Activated CD4-positive, alpha-beta T cell treated with anti-CD3 and anti-CD28 coated beads, Interleukin-2, amount 10 ng/mL, durations not matched to agents 7 days and 5 days (primary cell): Measurements from ENCODE around the gene CLCN4. TPM values are rescaled to one million over a fixed set of nuclear protein-coding genes. Genes with fewer than 3 reads are reported as not detected.
A peak's percentile ranks its signal among the peaks of the same experiment; 100 is the strongest.

Experiments used
- CTCF ChIA-PET: fragments of 350-600 bp; sonication (Branson Sonifier 250); formaldehyde crosslinking; loops from one replicate; lab custom pipeline; 2021; ENCODE audit warnings: antibody characterized with exemption; lab: Charles Lee
- POLR2A ChIA-PET: fragments of 350-600 bp; sonication (Branson Sonifier 250); formaldehyde crosslinking; loops from one replicate; lab custom pipeline; 2021; ENCODE audit warnings: antibody characterized with exemption; lab: Charles Lee
- DNase-seq: peaks from one replicate; pipeline ENCODE4 v3.0.0-alpha.2; 2020
- H3K27ac Mint-ChIP-seq: one replicate; pipeline ENCODE4 v1.8.0; 2021; ENCODE audit warnings: mild to moderate bottlenecking, moderate library complexity, mixed read lengths
- H3K27me3 Mint-ChIP-seq: one replicate; pipeline ENCODE4 v1.8.0; 2021; ENCODE audit warnings: mixed read lengths
- H3K36me3 Mint-ChIP-seq: one replicate; pipeline ENCODE4 v1.8.0; 2021; ENCODE audit warnings: low read depth, mixed read lengths
- H3K4me1 Mint-ChIP-seq: one replicate; pipeline ENCODE4 v1.8.0; 2021; ENCODE audit warnings: mixed read lengths
- H3K4me3 Mint-ChIP-seq: one replicate; pipeline ENCODE4 v1.8.0; 2021; ENCODE audit warnings: mild to moderate bottlenecking, moderate library complexity, mixed read lengths
- H3K9me3 Mint-ChIP-seq: one replicate; pipeline ENCODE4 v1.8.0; 2021; ENCODE audit warnings: mixed read lengths
- total RNA-seq, 2 experiments: library from RNA; stranded (reverse); gene quantifications; one replicate each; pipeline ENCODE4 v1.2.3, GENCODE V29; 2021

The CLCN4 gene
- not detected for total RNA-seq

DNA sequence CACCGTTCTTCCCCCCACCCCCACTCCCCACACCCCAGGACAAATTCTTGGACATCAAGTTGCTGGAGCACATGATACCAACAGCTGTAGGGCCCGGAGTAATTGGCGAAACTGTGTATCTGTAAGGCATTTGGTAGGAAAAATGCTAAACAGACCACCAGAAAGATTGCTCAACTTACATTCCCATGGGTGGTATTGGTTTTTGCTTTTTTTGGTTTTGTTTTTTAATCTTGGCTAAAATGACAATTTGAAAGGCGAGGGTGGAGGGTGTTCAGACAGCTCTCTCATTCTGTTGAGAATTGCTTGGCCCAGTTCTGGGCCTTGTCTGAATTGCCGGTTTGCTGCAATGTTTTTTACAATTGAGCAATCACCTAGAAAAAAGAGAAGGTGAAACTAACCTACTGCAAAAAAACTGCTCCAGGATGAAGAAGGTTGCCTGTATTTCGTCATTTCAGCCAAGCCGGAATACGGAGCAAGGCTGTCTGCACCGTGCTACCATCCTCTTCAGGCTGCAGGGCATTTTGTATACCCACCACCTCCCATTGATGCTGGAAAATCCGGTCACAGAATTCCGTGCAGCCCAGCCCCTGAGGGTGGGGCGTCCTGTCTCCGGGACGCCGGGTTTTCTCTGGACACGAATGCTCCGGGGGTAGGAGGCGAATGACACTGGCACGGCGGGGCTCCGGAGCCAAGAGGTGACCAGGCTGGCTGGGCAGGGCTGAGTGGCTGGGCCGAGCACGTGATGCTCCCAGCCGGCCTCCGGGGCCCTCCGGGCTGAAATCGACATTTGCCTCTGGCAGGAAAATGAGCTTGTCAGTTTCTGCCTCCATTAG lies at the start of gene CLCN4:
TSS of gene CLCN4 (plus strand) at position 777 of the 833 bp plus-strand sequence. CDS start 28,058 bp downstream, outside the sequence.
- Mint-ChIP-seq H3K4me3 (no peak within 1 kb of the TSS), H3K27me3 (peaks cover 47% of the 10 kb centered on the region), H3K9me3 (no peaks in the 10 kb centered on the region), H3K4me1 (peaks cover 3% of the 10 kb centered on the region), H3K27ac (no peak within 1 kb of the TSS), H3K36me3 (no peaks in the 10 kb centered on the region)
- POLR2A ChIA-PET, result no interaction called here
- DNase-seq, result no peak
- CTCF ChIA-PET, result no interaction called here

DNA sequence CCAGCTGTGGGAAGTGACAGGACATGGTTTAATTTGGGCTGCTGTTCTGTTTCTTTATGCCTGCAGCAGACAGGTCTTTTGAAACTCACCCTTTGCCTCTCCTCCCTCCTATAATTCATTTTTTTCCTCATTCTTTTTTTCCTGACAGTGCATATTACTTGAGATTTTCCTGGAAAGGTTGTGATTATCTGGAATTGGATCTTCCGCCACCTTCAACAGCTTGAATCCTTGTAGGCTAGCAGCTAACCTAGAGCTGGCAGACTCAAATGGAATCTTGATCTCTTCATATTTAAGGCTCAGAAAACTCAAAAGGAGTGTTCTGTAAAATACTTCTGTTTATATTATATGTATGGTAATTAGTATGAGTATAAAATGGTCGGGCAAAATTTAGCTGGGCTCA lies 49.3 kb upstream of the CLCN4 start:
- Mint-ChIP-seq H3K27ac (peak overlapping the region; percentile 84), H3K9me3 (no peaks in the 10 kb centered on the region), H3K4me3 (no peak overlapping the region), H3K27me3 (no peaks in the 10 kb centered on the region), H3K4me1 (peaks cover 54% of the 10 kb centered on the region), H3K36me3 (peaks cover 11% of the 10 kb centered on the region)
- no peak for DNase-seq
- ChIA-PET POLR2A (no interaction called here), CTCF (interaction anchor here (4.9 kb wide), 1 partner anchor 11 kb away, joined by 35 read pairs; no protein-coding TSS in a partner anchor)

DNA sequence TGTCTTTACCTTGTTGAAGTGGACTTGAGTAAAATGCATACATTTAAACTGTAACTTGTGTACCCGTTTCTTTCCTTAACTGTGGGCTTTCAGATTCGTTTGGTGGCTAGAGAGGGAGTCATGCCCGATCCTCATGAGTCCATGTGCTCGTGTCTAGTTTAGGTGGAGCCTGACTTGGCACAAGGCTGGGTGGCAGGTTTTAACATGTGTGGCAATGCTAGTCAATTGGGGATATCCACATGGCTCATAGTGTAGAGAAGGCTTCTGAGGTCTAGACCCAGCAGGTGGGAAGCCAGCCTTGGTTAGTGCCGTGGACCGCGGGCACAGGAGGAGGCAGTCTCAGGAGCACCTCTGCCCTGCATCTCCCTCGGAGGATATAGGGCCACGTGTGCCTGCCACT lies 48.5 kb upstream of the CLCN4 start:
- Mint-ChIP-seq H3K9me3 (no peaks in the 10 kb centered on the region), H3K4me3 (no peak overlapping the region), H3K36me3 (peaks cover 8% of the 10 kb centered on the region), H3K27me3 (no peaks in the 10 kb centered on the region), H3K27ac (no peak overlapping the region), H3K4me1 (peaks cover 56% of the 10 kb centered on the region)
- CTCF ChIA-PET, result interaction anchor here (4.9 kb wide), 1 partner anchor 11 kb away, joined by 35 read pairs; no protein-coding TSS in a partner anchor
- DNase-seq, result no peak
- POLR2A ChIA-PET, result no interaction called here

DNA sequence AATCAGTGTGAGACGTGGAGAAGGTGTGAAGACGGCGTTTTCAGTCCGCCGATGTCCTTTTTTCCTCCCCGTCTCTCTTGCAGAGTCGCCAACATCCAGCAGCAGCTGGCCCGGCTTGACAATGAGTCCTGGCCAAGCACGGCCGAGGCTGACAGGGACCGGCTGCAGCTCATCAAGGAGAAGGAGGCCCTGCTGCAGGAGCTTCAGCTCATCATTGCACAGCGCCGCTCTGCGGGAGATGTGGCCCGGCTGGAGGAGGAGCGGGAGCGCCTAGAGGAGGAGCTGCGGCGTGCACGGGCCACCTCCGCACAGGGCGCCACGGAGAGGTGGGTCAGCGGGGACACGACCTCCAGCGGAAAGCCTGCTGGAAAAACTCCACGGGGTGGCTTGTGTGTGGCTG lies 47.1 kb upstream of the CLCN4 start:
- Mint-ChIP-seq H3K4me3 (no peak overlapping the region), H3K36me3 (peaks cover 8% of the 10 kb centered on the region), H3K4me1 (peaks cover 56% of the 10 kb centered on the region), H3K9me3 (no peaks in the 10 kb centered on the region), H3K27ac (no peak overlapping the region), H3K27me3 (no peaks in the 10 kb centered on the region)
- DNase-seq, result no peak
- CTCF ChIA-PET, result interaction anchor here (1.5 to 4.9 kb wide), 3 partner anchors 9 to 112 kb away, joined by 5 to 35 read pairs (median 6); no protein-coding TSS in a partner anchor
- POLR2A ChIA-PET, result no interaction called here

DNA sequence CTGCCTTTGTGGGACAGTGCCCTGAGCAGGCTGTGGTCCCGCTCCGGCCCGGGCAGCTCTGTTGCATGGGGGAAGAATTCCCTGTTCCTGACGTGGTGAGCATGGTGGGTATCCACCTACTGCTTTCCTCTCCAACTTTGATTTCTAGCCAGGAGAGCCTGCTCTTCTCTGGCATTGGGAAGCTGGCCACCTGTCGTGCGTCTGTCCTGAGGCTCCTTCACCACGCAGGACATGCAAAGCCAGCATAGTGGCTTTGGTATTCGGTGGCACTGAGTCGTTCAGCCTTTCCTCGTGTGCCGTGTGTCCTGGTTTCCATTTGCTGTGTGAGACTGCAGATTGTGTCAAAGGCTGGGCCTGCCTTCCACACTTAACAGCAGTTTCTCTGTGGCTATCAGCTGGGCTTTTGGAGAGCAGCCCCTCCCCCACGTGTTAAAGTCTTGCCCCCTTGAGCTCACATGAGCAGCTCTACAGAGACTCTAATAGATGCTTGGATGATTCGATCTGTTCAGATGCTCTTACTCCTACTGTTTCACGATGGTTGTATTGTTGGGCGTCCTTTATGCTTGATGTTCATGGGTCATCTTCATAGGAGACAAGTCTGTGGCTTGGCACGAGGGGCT lies 46.3 kb upstream of the CLCN4 start:
- peaks cover 8% of the 10 kb centered on the region for H3K36me3 Mint-ChIP-seq
- POLR2A ChIA-PET, result no interaction called here
- H3K9me3 Mint-ChIP-seq, result no peaks in the 10 kb centered on the region
- H3K4me1 Mint-ChIP-seq, result peaks cover 53% of the 10 kb centered on the region
- H3K27me3 Mint-ChIP-seq, result no peaks in the 10 kb centered on the region
- CTCF ChIA-PET, result interaction anchor here (0.7 to 4.9 kb wide), 8 partner anchors 8 to 113 kb away, joined by 3 to 35 read pairs (median 4); no protein-coding TSS in a partner anchor
- DNase-seq, result no peak
- peak overlapping the region; percentile 92 for H3K27ac Mint-ChIP-seq
- peak overlapping the region; percentile 7 for H3K4me3 Mint-ChIP-seq

DNA sequence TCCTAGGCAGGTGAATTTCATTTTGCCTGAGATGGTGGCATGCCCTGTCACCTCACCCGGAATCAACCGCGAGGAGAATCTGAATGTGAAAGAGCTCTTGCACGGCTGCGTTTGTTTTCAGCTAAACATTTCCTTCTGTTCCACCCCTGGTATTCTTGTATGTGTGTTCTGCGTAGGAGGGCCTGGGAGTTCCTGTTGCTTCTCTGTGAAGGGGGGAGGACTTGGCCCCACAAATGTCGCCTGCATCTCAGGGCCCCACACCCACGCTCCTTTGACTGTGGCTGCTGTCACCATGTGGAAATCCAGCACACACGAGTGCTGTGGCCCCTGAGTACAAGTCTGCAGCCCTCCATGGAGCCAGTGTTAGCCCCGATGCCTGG lies 45.8 kb upstream of the CLCN4 start:
- H3K36me3 Mint-ChIP-seq, result peaks cover 8% of the 10 kb centered on the region
- CTCF ChIA-PET, result interaction anchor here (0.8 to 4.9 kb wide), 7 partner anchors 8 to 113 kb away, joined by 3 to 35 read pairs (median 3); no protein-coding TSS in a partner anchor

DNA sequence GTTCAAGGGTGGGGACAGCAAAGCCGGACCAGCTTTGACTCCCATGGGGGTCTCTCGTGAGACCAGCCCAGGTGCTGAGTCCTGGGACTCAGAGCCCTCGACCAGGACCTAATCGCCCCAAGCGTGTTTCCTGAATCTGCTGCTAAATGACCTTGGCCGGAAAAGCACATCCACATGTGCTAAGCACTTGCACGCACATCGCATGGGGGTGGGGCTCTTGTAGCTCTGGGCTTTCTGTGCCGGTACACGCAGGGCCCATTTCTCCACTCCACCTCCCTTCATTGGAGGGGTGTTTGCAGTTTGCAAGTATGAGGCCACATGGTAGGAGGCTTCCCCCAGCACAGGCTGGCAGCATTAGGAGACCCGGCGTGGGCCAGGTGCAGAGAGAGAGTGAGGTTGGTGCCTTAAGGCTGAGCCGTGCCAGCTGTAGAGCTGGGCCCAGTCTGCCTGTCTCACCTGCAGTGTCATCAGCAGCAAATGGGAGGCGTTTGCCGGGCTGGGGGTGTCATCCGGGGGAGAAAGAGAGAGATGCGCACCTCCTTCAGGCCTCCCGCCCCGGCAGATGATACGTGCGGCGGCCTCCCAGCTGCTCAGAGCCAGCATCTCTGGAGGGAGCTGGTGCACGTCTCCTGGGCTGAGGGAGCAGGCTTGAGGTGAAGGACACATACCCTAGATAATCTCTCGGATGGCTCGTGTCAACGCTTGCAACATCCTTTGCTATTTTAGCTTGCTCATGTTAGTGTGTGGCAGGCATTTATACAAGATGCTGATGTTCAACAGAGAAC lies 45.2 kb upstream of the CLCN4 start:
- peaks cover 45% of the 10 kb centered on the region for H3K4me1 Mint-ChIP-seq

More for the DNA sequence above, 45.8 kb upstream of the CLCN4 start:
- Mint-ChIP-seq H3K9me3 (no peaks in the 10 kb centered on the region), H3K4me1 (peaks cover 49% of the 10 kb centered on the region), H3K27ac (peak overlapping the region; percentile 92), H3K4me3 (peak overlapping the region; percentile 7), H3K27me3 (no peaks in the 10 kb centered on the region)
- POLR2A ChIA-PET, result no interaction called here
- DNase-seq, result peak; percentile 22

DNA sequence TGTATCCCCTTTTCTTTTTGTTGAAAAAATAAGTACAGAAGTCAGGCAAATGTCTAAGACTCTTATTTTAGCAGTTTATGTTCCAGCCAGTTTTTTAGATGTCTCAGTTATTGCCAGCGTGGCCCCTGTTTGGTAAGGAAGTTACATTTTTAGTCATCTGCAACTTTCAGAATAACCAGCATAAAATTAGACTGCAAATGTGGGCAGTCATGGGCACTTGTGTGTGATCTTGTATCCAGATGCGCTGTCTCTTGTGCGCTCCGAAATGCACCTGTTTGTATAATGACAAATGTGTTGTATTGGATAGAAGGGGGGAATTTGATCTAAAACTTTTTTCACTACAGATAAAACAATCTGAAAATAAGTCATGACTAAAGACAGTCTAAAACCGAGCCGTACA lies 44.3 kb upstream of the CLCN4 start:
- no peak for DNase-seq
- no peak overlapping the region for H3K27ac Mint-ChIP-seq
- H3K9me3 Mint-ChIP-seq, result no peaks in the 10 kb centered on the region
- H3K4me3 Mint-ChIP-seq, result no peak overlapping the region
- ChIA-PET POLR2A (no interaction called here), CTCF (interaction anchor here (2.8 kb wide), 1 partner anchor 116 kb away, joined by 11 read pairs; no protein-coding TSS in a partner anchor)
- no peaks in the 10 kb centered on the region for H3K27me3 Mint-ChIP-seq
- H3K4me1 Mint-ChIP-seq, result peaks cover 38% of the 10 kb centered on the region
- H3K36me3 Mint-ChIP-seq, result peaks cover 8% of the 10 kb centered on the region

More for the DNA sequence above, 45.2 kb upstream of the CLCN4 start:
- ChIA-PET CTCF (interaction anchor here (0.8 to 4.9 kb wide), 7 partner anchors 7 to 114 kb away, joined by 3 to 35 read pairs (median 3); no protein-coding TSS in a partner anchor), POLR2A (no interaction called here)
- Mint-ChIP-seq H3K27me3 (no peaks in the 10 kb centered on the region), H3K4me3 (no peak overlapping the region), H3K36me3 (peaks cover 8% of the 10 kb centered on the region), H3K27ac (peak overlapping the region; percentile 92), H3K9me3 (no peaks in the 10 kb centered on the region)
- no peak for DNase-seq

DNA sequence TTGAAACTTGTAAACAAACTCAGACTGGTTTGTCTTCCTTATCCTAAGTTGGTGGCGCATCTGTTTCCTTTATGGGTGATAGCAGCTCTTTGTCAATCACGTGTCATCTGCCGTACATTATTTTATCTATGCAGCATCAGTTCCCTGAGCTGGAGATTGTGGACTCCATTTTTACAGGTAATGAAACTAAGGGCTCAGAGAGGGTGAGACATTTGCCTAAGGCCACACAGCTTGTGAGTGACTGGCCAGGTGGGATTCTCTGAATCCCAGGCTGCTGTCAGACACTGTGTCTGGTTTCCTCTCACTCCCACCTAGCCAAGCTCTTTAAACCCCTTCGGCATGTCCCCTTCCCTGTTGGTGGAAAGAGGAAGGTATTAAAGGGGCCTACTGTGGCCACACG lies 41.7 kb upstream of the CLCN4 start:
- CTCF ChIA-PET, result interaction anchor here (1.2 to 2.8 kb wide), 3 partner anchors 118 to 123 kb away, joined by 3 to 11 read pairs (median 4); no protein-coding TSS in a partner anchor
- Mint-ChIP-seq H3K4me1 (peaks cover 25% of the 10 kb centered on the region), H3K9me3 (no peaks in the 10 kb centered on the region), H3K27me3 (no peaks in the 10 kb centered on the region), H3K4me3 (no peak overlapping the region), H3K36me3 (peaks cover 13% of the 10 kb centered on the region), H3K27ac (no peak overlapping the region)
- no peak for DNase-seq
- POLR2A ChIA-PET, result no interaction called here

DNA sequence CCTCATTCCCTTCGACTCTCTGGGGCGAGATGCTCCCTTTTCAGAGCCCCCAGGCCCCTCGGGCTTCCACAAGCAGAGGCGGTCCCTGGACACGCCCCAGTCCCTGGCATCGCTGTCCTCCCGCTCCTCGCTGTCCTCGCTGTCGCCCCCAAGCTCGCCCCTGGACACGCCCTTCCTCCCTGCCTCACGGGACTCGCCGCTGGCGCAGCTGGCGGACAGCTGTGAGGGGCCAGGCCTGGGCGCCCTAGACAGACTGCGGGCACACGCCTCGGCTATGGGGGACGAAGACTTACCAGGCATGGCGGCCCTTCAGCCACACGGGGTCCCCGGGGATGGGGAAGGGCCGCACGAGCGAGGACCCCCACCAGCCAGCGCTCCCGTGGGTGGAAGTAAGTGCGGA lies 39.5 kb upstream of the CLCN4 start:
- ChIA-PET CTCF (interaction anchor here (0.7 to 4.1 kb wide), 8 partner anchors 8 to 493 kb away, joined by 3 to 115 read pairs (median 6); no protein-coding TSS in a partner anchor), POLR2A (no interaction called here)
- no peak for DNase-seq
- Mint-ChIP-seq H3K4me1 (peaks cover 7% of the 10 kb centered on the region), H3K36me3 (peaks cover 7% of the 10 kb centered on the region), H3K9me3 (no peaks in the 10 kb centered on the region), H3K27ac (no peak overlapping the region), H3K4me3 (no peak overlapping the region), H3K27me3 (no peaks in the 10 kb centered on the region)

DNA sequence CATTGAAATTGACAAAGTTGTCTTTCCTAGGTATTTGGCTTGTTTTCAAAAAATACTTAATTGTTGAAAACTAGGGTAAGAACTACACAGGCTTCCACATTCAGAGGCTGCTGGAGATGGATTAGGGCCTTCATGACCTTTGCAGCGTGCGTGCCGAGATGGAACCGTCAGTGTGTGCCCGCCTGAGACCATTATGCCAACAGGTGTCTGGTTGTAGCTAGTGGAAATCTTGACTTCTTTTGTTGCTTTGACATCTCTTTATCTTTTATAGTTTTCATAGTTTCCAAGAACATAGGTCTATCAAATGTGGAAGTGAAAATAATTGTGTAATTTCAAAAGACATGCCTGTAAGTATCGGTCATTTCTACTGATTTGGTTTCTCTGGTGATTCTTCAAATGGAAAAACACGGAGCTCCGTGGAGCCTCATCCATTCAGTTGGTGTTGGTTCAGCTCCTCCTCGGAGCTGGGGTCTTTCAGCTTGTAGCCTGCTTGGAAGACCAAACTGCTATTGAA lies 38.9 kb upstream of the CLCN4 start:
- no peak overlapping the region for H3K4me3 Mint-ChIP-seq
- peaks cover 7% of the 10 kb centered on the region for H3K36me3 Mint-ChIP-seq
- H3K4me1 Mint-ChIP-seq, result peaks cover 4% of the 10 kb centered on the region
- POLR2A ChIA-PET, result no interaction called here
- CTCF ChIA-PET, result interaction anchor here (0.7 to 4.1 kb wide), 12 partner anchors 8 to 494 kb away, joined by 3 to 115 read pairs (median 10); no protein-coding TSS in a partner anchor
- no peaks in the 10 kb centered on the region for H3K27me3 Mint-ChIP-seq
- H3K27ac Mint-ChIP-seq, result no peak overlapping the region
- no peaks in the 10 kb centered on the region for H3K9me3 Mint-ChIP-seq
- DNase-seq, result no peak

DNA sequence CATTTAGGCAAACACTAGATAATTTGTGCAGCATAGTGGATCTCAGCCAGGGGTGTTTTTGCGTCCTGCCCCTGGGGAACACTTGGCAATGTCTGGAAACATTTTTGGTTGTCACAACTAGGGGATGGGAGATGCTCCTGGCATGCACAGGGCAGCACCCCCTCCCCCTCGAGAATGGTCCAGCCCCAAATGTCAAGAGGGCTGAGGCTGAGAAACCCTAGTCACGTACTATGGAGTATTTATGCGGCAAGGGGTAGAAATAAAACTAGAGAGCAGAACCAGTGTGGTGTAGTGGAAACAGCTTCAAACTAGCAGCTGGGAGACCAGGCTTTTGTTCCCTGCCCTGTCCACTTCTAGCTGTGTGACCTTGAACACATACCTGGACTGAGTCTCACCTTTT lies 38.2 kb upstream of the CLCN4 start:
- Mint-ChIP-seq H3K27ac (no peak overlapping the region), H3K4me3 (no peak overlapping the region), H3K36me3 (peaks cover 7% of the 10 kb centered on the region), H3K4me1 (peaks cover 4% of the 10 kb centered on the region), H3K27me3 (no peaks in the 10 kb centered on the region), H3K9me3 (no peaks in the 10 kb centered on the region)
- no peak for DNase-seq
- POLR2A ChIA-PET, result no interaction called here
- CTCF ChIA-PET, result interaction anchor here (0.7 to 4.1 kb wide), 30 partner anchors 9 to 247 kb away, joined by 3 to 115 read pairs (median 6); no protein-coding TSS in a partner anchor
